GM12891 (cell line): Measurements from ENCODE around the gene FANCI. TPM values are rescaled to one million over a fixed set of nuclear protein-coding genes. Genes with fewer than 3 reads are reported as not detected.

Experiments
- DNase-seq: peaks from one replicate; pipeline ENCODE4 v3.0.0; 2011; ENCODE audit warnings: low spot score; ENCODE audit not compliant: insufficient read length
- FAIRE-seq: peaks from 2 replicates; lab custom pipeline; 2011; peaks lifted over from hg19 to GRCh38; lab: Jason Lieb, UNC
- PAX5 ChIP-seq: IDR thresholded peaks from 2 replicates; pipeline ENCODE4 v1.6.1; 2011; ENCODE audit warnings: low read length, moderate library complexity, mild to moderate bottlenecking; ENCODE audit not compliant: insufficient read depth, severe bottlenecking
- POLR2A ChIP-seq: IDR thresholded peaks from 2 replicates; pipeline ENCODE4 v1.6.1; 2011; ENCODE audit warnings: low read depth, low read length, control low read depth
- POLR2AphosphoS5 ChIP-seq: IDR thresholded peaks from 2 replicates; pipeline ENCODE4 v1.6.1; 2011; ENCODE audit warnings: low read depth, low read length, control low read depth
- POU2F2 ChIP-seq: IDR thresholded peaks from 2 replicates; pipeline ENCODE4 v1.6.1; 2011; ENCODE audit warnings: low read depth, mild to moderate bottlenecking, control low read depth, low read length, moderate library complexity
- SPI1 ChIP-seq: IDR thresholded peaks from 2 replicates; pipeline ENCODE4 v1.6.1; 2011; ENCODE audit warnings: low read depth, low read length, control low read depth
- TAF1 ChIP-seq: IDR thresholded peaks from 2 replicates; pipeline ENCODE4 v1.6.1; 2011; ENCODE audit warnings: low read depth, low read length, control low read depth
- polyA plus RNA-seq: library from polyadenylated mRNA; unstranded; fragments of >200 nt; gene quantifications from one replicate; pipeline ENCODE4 v1.2.1, GENCODE V29; 2012; ENCODE audit warnings: low read depth, missing spikeins, inconsistent platforms; ENCODE audit not compliant: missing spikeins

FANCI gene
- polyA plus RNA-seq, result 47.2 TPM

DNA sequence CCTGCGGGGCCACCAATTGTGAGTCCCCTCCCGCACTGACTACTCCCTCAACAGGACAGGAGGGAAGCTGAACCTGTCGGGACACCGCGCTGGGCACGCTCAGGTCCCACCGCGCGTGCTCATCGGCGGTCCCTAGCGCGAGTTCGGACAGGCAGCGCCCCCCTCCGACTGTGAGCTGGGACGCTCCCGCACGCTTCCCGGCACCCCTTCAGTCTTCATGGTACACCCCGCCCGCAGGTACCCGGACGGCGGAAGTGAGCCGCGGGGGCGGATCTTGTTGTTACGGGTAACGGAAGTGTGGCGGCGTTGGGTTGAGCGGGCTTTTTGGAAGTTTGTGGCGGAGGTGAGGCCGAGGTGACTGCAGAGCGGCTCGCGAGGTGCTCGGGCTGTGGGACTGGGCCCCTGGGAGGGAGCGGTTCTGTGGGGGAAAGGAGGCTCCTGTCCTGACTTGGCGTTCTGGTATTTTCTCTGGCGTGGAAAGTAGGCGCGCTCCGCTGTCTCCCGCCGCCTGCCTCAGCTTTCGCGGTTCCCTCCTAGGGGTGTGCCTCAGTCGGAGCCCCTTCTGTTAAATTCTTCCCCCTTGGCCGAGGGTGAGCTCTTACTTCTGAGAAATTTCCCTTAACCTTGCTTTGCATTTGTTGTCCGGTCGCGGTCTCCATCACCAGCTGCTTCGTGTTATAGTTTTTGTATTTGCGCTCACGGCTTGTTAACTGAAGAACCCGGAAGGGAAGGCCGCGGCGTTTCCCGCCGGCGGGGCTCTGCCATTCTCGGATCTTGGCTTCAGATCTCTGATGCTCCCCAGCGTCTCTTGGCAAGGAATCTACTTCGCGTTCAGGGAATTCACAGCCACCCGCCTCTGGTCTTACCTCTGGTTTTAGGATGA is at the start of gene FANCI:
Gene FANCI, plus strand, starts transcription at position 289 of the 883 bp plus-strand sequence. CDS start 3,669 bp downstream, outside the sequence.
- peak; percentile 94 for FAIRE-seq
- DNase-seq, result peak; percentile 83
- no peak for TF ChIP-seq TAF1
- no peak; the same call in 1 of the 2 replicates for TF ChIP-seq POLR2A
- TF ChIP-seq PAX5, result no peak
- TF ChIP-seq SPI1, result peak; percentile 36; the same call in 1 of the 2 replicates
- TF ChIP-seq POU2F2, result no peak
- TF ChIP-seq POLR2AphosphoS5, result no peak

DNA sequence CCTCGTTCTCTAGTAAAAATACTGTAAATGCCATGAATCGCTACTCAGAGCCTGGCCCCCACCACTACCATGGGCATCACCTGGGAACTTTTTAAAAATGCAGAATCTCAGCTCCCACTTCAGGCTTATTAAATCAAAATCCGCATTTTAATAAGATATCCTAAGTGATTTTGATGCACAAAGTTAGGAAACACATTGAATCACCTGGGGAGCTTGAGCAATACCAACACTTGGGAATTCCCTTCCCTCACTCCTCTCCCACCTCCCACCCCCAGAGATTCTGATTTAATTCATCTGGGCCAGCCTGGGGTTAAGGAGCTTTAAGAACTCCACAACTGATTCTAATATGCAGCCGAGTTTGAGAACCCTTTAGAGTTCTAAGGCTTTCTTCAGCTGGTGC is 49.2 kb upstream of the FANCI start:
- FAIRE-seq (no peak), DNase-seq (no peak)
- TF ChIP-seq POLR2A (no peak), PAX5 (no peak), SPI1 (no peak), TAF1 (no peak), POU2F2 (no peak), POLR2AphosphoS5 (no peak)

DNA sequence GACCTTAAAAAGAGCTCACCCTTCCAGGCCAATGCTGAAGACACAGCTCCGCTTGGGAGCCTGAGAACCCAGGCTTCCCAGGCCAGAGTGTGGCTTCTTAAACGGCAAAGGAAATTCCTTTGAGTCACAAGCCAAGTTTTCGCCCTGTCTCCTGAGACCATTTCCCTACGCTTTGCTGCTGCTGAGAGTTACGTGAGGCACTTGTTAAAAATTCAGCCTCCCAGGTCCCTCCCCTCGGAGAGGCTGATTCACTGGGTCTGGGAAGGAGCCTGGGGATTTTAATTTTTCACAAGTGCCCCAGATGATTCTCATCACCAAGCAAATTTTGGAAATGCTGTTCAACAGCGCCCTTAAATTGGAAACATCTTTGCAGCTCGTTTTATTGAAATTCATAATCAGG is 47.9 kb upstream of the FANCI start:
- FAIRE-seq (no peak), DNase-seq (no peak)
- TF ChIP-seq SPI1, result no peak
- TF ChIP-seq POU2F2, result no peak
- TF ChIP-seq TAF1, result no peak
- no peak for TF ChIP-seq POLR2AphosphoS5
- TF ChIP-seq POLR2A, result no peak

DNA sequence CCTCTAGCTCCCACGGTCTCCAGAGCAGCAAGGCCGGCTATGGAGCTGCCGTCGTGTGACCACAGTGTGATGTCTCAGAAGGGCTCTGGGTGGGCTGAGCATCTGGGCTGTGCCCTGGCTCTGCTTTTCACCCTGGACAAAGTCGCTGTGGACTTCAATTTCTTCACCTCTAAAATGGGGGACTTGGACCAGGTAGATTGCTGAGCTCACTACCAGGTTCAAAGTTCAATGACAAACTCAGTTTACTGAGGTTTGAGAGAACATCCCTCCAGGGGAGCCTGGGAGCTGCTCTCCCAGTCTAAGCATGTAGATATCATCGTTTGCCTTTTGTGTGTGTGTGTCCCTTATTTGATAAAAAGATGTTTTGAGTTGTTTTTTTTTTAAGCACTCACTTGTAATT is 47.5 kb upstream of the FANCI start:
- TF ChIP-seq TAF1 (no peak), POLR2AphosphoS5 (no peak), POU2F2 (no peak), POLR2A (no peak), SPI1 (no peak), PAX5 (no peak)
- DNase-seq, result no peak
- no peak for FAIRE-seq

DNA sequence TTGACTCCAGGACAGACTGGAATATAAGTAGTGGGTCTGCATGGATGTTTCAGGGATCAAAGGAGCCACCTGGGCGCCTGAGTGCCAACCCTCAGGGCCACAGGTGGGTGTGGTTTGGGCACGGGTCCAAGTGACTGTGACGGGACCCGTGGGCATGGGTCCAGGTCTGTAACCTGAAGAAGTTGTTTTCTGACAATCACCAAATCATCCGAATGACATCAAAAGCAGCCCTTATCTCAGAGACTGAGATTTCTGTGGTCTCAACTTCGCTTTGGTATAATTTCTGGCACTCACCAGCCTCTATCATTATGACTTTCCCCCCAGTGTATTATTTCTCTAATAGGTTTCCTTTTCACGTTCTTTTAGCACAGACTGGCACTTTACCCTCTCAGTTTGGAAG is 46.8 kb upstream of the FANCI start:
- FAIRE-seq (no peak), DNase-seq (no peak)
- TF ChIP-seq SPI1 (no peak), POU2F2 (no peak), POLR2AphosphoS5 (no peak), PAX5 (no peak)

DNA sequence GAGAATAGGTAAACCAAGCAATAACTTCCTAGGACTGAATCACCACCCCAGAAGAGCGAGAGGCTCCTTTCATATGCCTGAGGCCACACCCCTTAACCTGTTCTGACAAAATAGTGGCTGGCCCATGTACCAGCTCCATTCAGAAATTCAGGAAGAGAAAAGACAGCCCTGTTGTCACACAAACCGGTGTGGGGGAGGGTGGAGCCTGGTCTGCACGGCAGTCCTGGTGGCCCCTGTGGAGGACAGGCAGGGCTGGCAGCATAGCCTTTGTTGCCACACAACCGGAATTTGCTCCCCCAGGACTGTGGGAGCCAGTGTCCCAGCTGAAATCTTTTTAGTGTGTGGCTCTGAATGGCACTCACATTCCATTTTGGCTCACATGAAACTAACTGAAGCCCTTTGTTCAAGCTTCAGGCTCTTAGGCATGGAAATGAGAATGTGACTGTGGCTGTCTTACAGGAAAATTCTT is 46.2 kb upstream of the FANCI start:
- no peak for TF ChIP-seq PAX5
- TF ChIP-seq SPI1, result no peak
- no peak for TF ChIP-seq POLR2AphosphoS5
- no peak for TF ChIP-seq TAF1
- no peak for TF ChIP-seq POLR2A
- no peak for TF ChIP-seq POU2F2
- FAIRE-seq, result no peak
- DNase-seq, result no peak

DNA sequence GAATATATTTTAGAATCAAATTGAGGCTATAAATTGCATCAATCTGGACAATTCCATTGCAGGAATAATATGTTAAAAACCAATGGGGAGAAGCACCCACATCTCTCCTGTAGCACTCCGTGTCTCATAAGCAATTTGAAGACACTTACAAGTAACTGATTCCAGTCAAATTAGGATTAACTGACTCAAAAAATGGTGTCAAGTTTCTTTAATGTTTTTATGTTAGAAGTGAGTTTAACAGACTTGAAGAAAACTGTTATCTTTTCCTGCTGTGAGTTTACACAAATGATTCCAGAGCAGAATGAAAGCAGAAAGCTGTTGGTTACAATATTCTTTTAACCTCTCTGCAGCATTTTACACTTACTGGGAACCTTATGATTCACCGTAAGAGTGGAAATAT is 45.6 kb upstream of the FANCI start:
- FAIRE-seq (no peak), DNase-seq (no peak)
- TF ChIP-seq SPI1 (no peak), POLR2A (no peak), POLR2AphosphoS5 (no peak), TAF1 (no peak), POU2F2 (no peak), PAX5 (no peak)

DNA sequence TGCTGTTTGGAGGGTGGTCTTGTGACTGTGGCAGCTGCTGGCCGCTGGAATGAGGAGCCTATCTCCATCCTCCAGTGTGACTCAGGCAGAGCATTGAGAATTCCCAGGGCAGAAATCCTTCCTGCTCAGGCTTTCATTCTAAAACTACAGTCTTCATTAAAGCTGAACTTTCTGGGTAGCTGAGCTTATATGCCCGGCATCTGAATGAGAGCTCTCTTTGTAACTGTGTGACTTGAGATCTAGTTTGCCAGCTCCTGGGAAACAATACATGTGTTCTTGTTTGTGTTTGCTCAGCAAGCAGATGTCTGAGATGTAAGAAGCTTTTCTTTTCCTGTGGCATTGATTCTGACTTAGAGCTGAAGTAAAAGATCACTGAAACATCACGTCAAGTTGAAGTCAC is 44.8 kb upstream of the FANCI start:
- FAIRE-seq (no peak), DNase-seq (no peak)
- TF ChIP-seq TAF1 (no peak), POLR2AphosphoS5 (no peak), POLR2A (no peak), POU2F2 (no peak), SPI1 (no peak), PAX5 (no peak)

DNA sequence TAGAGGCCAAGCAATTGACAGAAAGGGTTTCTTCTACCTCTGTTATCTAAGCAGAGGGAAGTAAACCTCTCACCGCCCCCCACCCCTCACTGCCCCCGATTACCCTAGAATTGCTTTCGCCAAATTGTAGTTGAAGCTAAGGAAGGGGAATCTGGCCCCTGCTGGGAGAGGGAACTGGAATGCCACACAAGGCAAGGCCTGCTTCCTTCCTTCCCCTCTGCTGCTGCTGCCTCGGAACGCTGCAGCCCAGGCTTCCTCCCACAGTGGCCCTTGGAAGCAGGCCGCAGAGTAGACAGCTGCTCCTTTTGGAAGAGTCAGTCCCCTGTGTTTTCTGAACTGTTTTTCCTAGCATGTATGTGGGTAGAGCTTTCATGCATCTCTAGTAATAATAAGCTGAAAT is 44.0 kb upstream of the FANCI start:
- DNase-seq, result no peak
- FAIRE-seq, result no peak
- TF ChIP-seq POU2F2 (no peak), POLR2A (no peak)

DNA sequence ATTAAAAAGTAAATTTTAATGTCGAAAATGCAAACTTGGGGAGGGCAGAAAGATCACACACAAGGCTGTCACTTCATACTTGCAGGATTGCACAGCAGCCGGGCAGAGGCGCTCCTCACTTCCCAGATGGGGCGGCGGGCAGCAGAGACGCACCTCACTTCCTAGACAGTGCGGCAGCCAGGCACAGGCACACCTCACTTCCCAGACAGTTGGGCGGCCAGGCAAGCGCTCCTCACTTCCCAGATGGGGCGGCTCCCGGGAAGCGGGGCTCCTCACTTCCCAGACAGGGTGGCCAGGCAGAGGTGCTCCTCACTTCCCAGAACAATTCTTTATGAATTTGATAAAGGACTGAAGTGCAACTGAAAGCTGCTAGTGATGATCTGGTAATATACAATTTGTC is 43.6 kb upstream of the FANCI start:
- TF ChIP-seq TAF1 (no peak), POU2F2 (no peak)
- FAIRE-seq, result no peak

More for the DNA sequence above, 43.6 kb upstream of the FANCI start:
- DNase-seq, result no peak
